GM23338 (cell line): ENCODE measurements around the gene CTXN3. TPM values are rescaled to one million over a fixed set of nuclear protein-coding genes. Genes with fewer than 3 reads are reported as not detected.

Experiments used
- ATAC-seq: fragments of 200-7000 bp; cut with Tn5 transposase; 3 replicates; pipeline ENCODE4 v1.9.1; 2020
- DNase-seq: peaks from one replicate; pipeline ENCODE4 v3.0.0-alpha.2; 2015; ENCODE audit warnings: low spot score
- H2AFZ ChIP-seq: fragments of 200-600 bp; sonication (generic); 2 replicates; pipeline ENCODE4 v1.8.0; 2016; ENCODE audit warnings: antibody characterized with exemption, mild to moderate bottlenecking, moderate library complexity
- H3F3A ChIP-seq: fragments of 200-600 bp; sonication (generic); replicated peaks from 2 replicates; pipeline ENCODE4 v1.8.0; 2017; ENCODE audit warnings: antibody characterized with exemption, mixed run types, low read depth
- H3K27ac ChIP-seq: fragments of 200-600 bp; sonication (generic); 2 replicates; pipeline ENCODE4 v1.6.1; 2016; ENCODE audit warnings: low read depth
- H3K27me3 ChIP-seq: fragments of 200-600 bp; sonication (generic); 2 replicates; pipeline ENCODE4 v1.8.0; 2016; ENCODE audit warnings: mild to moderate bottlenecking, mixed run types, moderate library complexity; ENCODE audit not compliant: insufficient read depth
- H3K36me3 ChIP-seq: fragments of 200-600 bp; sonication (generic); 2 replicates; pipeline ENCODE4 v1.8.0; 2016; ENCODE audit warnings: mild to moderate bottlenecking; ENCODE audit not compliant: insufficient read depth
- H3K4me1 ChIP-seq: fragments of 200-600 bp; sonication (generic); 2 replicates; pipeline ENCODE4 v1.8.0; 2016; ENCODE audit warnings: mild to moderate bottlenecking, moderate library complexity; ENCODE audit not compliant: insufficient read depth
- H3K4me2 ChIP-seq: fragments of 200-600 bp; sonication (generic); 2 replicates; pipeline ENCODE4 v1.7.1; 2017; ENCODE audit warnings: mixed run types
- H3K4me3 ChIP-seq: fragments of 200-600 bp; sonication (generic); 2 replicates; pipeline ENCODE4 v1.6.1; 2016; ENCODE audit warnings: mixed run types
- H3K79me2 ChIP-seq: fragments of 200-600 bp; sonication (generic); replicated peaks from 2 replicates; pipeline ENCODE4 v1.8.0; 2017; ENCODE audit warnings: mild to moderate bottlenecking; ENCODE audit not compliant: insufficient read depth
- H3K9me2 ChIP-seq: fragments of 200-600 bp; sonication (generic); 2 replicates; pipeline ENCODE4 v1.8.0; 2017; ENCODE audit not compliant: insufficient read depth
- H4K20me1 ChIP-seq: fragments of 200-600 bp; sonication (generic); replicated peaks from 2 replicates; pipeline ENCODE4 v1.8.0; 2017; ENCODE audit warnings: mild to moderate bottlenecking; ENCODE audit not compliant: insufficient read depth
- H3K27ac Mint-ChIP-seq: 2 replicates; pipeline ENCODE4 v1.8.0; 2020; ENCODE audit warnings: inconsistent platforms, mild to moderate bottlenecking, moderate library complexity, mixed read lengths
- H3K27me3 Mint-ChIP-seq: 3 replicates; pipeline ENCODE4 v1.8.0; 2022; ENCODE audit warnings: low read depth, mild to moderate bottlenecking, moderate library complexity, mixed read lengths, inconsistent platforms; ENCODE audit not compliant: insufficient read depth, poor library complexity
- H3K36me3 Mint-ChIP-seq: 3 replicates; pipeline ENCODE4 v1.8.0; 2021; ENCODE audit warnings: low read depth, mild to moderate bottlenecking, inconsistent platforms, moderate library complexity, mixed read lengths
- H3K4me1 Mint-ChIP-seq: 3 replicates; pipeline ENCODE4 v1.8.0; 2020; ENCODE audit warnings: mild to moderate bottlenecking, inconsistent platforms, mixed read lengths
- H3K4me3 Mint-ChIP-seq: 3 replicates; pipeline ENCODE4 v1.8.0; 2021; ENCODE audit warnings: moderate library complexity, mild to moderate bottlenecking, inconsistent platforms, mixed read lengths
- H3K9me3 Mint-ChIP-seq: 3 replicates; pipeline ENCODE4 v1.8.0; 2020; ENCODE audit warnings: moderate library complexity, mild to moderate bottlenecking, inconsistent platforms, mixed read lengths
- CTCF ChIP-seq, 2 experiments: fragments of 200-600 bp in 1 of 2; sonication (generic) in 1 of 2; conservative IDR thresholded peaks; 2 replicates each; pipeline versions ENCODE4 v1.5.1 to v1.6.1; 2016 to 2017; ENCODE audit warnings: antibody characterized with exemption in 2 of 2, low read depth in 2 of 2, mild to moderate bottlenecking in 2 of 2, moderate library complexity in 1 of 2
- ETS1 ChIP-seq: IDR thresholded peaks from 2 replicates; pipeline ENCODE4 v1.6.1; 2016; ENCODE audit warnings: antibody characterized with exemption
- EZH2 ChIP-seq: fragments of 200-600 bp; sonication (generic); IDR thresholded peaks from one replicate; pipeline ENCODE4 v1.8.0; 2017; ENCODE audit warnings: antibody characterized with exemption, mild to moderate bottlenecking, low read depth; ENCODE audit not compliant: unreplicated experiment
- JUNB ChIP-seq: IDR thresholded peaks from one replicate; pipeline ENCODE4 v1.6.1; 2016; ENCODE audit warnings: antibody characterized with exemption; ENCODE audit not compliant: unreplicated experiment
- ZNF114 ChIP-seq: fragments of 250-450 bp; sonication (Bioruptor Pico); IDR thresholded peaks from 2 replicates; pipeline ENCODE4 v1.5.0; 2020; ENCODE audit warnings: mild to moderate bottlenecking, moderate library complexity
- ZNF331 ChIP-seq: fragments of 250-450 bp; sonication (Bioruptor Pico); IDR thresholded peaks from 2 replicates; pipeline ENCODE4 v1.5.0; 2020; ENCODE audit warnings: low read depth, mild to moderate bottlenecking, moderate library complexity
- ZNF462 ChIP-seq: fragments of 250-450 bp; sonication (Bioruptor Pico); IDR thresholded peaks from 2 replicates; pipeline ENCODE4 v1.5.0; 2020; ENCODE audit warnings: mild to moderate bottlenecking, moderate library complexity
- polyA plus RNA-seq: library from polyadenylated mRNA; unstranded; fragments of >200 nt; fragmentation: Nextera tagmentation; extraction: Ambion mirVana; gene quantifications from 2 replicates; pipeline ENCODE4 v1.2.1, GENCODE V29; 2016
- total RNA-seq: library from RNA; depleted of rRNA; stranded (reverse); fragments of >200 nt; shearing (Covaris generic); gene quantifications from 2 replicates; pipeline ENCODE4 v1.2.3, GENCODE V29; 2014

Gene CTXN3
- total and polyA plus RNA-seq, 2 experiments from 2014 or later: not detected

GRCh38 chr5:127667926-127668325, 19.0 kb downstream of the CTXN3 start (continued):
- no peak for TF ChIP-seq ETS1
- no peak for TF ChIP-seq JUNB
- TF ChIP-seq ZNF331: no peak
- no peak for TF ChIP-seq EZH2
- TF ChIP-seq ZNF462 (CRISPR knock-in tag): no peak
- no peak for TF ChIP-seq ZNF114 (CRISPR knock-in tag)

- no peaks in the 10 kb centered on the region for H3K36me3 ChIP-seq
- H3K4me2 ChIP-seq: no peak overlapping the region
- H3F3A ChIP-seq: no peaks in the 10 kb centered on the region
- H3K9me3 Mint-ChIP-seq: no peaks in the 10 kb centered on the region
- H4K20me1 ChIP-seq: no peaks in the 10 kb centered on the region
- no peaks in the 10 kb centered on the region for H3K79me2 ChIP-seq
- no peaks in the 10 kb centered on the region for H3K4me1 ChIP-seq
- H3K4me3 Mint-ChIP-seq: no peak overlapping the region
- DNase-seq (no peak), ATAC-seq (no peak)
- no peak overlapping the region for H3K27ac ChIP-seq
- no peaks in the 10 kb centered on the region for H3K27me3 ChIP-seq
- H3K4me1 Mint-ChIP-seq: no peaks in the 10 kb centered on the region
- no peaks in the 10 kb centered on the region for H3K9me2 ChIP-seq
- no peak overlapping the region for H3K4me3 ChIP-seq
- H3K36me3 Mint-ChIP-seq: no peaks in the 10 kb centered on the region
- H3K27ac Mint-ChIP-seq: no peak overlapping the region
- no peak overlapping the region for H2AFZ ChIP-seq
- peaks cover 2% of the 10 kb centered on the region for H3K27me3 Mint-ChIP-seq
- TF ChIP-seq ZNF462 (CRISPR knock-in tag): no peak
- no peak for TF ChIP-seq ZNF331
- no peak for TF ChIP-seq CTCF (conservative IDR thresholded peaks at IDR 0.05; ENCODE audit: low read depth in 2 of 2)
Measured at GRCh38 chr5:127671218-127671617, 22.3 kb downstream of the CTXN3 start.
